ENCODE results near the gene CST9L.

The CST9L gene

GRCh38 chr20:23540624-23541023, 27.7 kb downstream of the CST9L start:
- Mint-ChIP-seq H3K4me1 (no peaks in the 10 kb centered on the region), H3K4me3 (no peak overlapping the region), H3K36me3 (no peaks in the 10 kb centered on the region), H3K9me3 (no peaks in the 10 kb centered on the region), H3K27me3 (peaks cover 15% of the 10 kb centered on the region), H3K27ac (no peak overlapping the region)
- no peak for ATAC-seq

- Mint-ChIP-seq H3K27ac (no peak overlapping the region), H3K9me3 (no peaks in the 10 kb centered on the region), H3K4me1 (no peaks in the 10 kb centered on the region), H3K27me3 (peaks cover 15% of the 10 kb centered on the region), H3K4me3 (no peak overlapping the region), H3K36me3 (no peaks in the 10 kb centered on the region)
- ATAC-seq, result no peak
Observed at GRCh38 chr20:23537030-23537429, 31.3 kb downstream of the CST9L start.

GRCh38 chr20:23536328-23536974, 31.8 kb downstream of the CST9L start:
- Mint-ChIP-seq H3K36me3 (no peaks in the 10 kb centered on the region), H3K27me3 (peaks cover 15% of the 10 kb centered on the region), H3K27ac (no peak overlapping the region), H3K9me3 (no peaks in the 10 kb centered on the region), H3K4me1 (no peaks in the 10 kb centered on the region), H3K4me3 (no peak overlapping the region)
- ATAC-seq, result no peak

- Mint-ChIP-seq H3K27ac (no peak overlapping the region), H3K27me3 (peaks cover 15% of the 10 kb centered on the region), H3K36me3 (no peaks in the 10 kb centered on the region), H3K9me3 (no peaks in the 10 kb centered on the region), H3K4me1 (no peaks in the 10 kb centered on the region), H3K4me3 (no peak overlapping the region)
- peak; percentile 50 for ATAC-seq
Observed at GRCh38 chr20:23534801-23535593, 33.3 kb downstream of the CST9L start.

GRCh38 chr20:23533161-23533560, 35.1 kb downstream of the CST9L start:
- Mint-ChIP-seq H3K4me3 (no peak overlapping the region), H3K9me3 (peaks cover 8% of the 10 kb centered on the region), H3K4me1 (no peaks in the 10 kb centered on the region), H3K36me3 (no peaks in the 10 kb centered on the region), H3K27me3 (peaks cover under 1% of the 10 kb centered on the region), H3K27ac (no peak overlapping the region)
- ATAC-seq, result no peak

GRCh38 chr20:23532533-23532932, 35.8 kb downstream of the CST9L start:
- Mint-ChIP-seq H3K27ac (no peak overlapping the region), H3K4me3 (no peak overlapping the region), H3K27me3 (no peaks in the 10 kb centered on the region), H3K4me1 (no peaks in the 10 kb centered on the region), H3K9me3 (peaks cover 10% of the 10 kb centered on the region), H3K36me3 (no peaks in the 10 kb centered on the region)
- no peak for ATAC-seq

- H3K9me3 Mint-ChIP-seq, result peaks cover 12% of the 10 kb centered on the region
- ATAC-seq, result no peak
- no peak overlapping the region for H3K4me3 Mint-ChIP-seq
- no peaks in the 10 kb centered on the region for H3K4me1 Mint-ChIP-seq
- no peaks in the 10 kb centered on the region for H3K36me3 Mint-ChIP-seq
- H3K27ac Mint-ChIP-seq, result no peak overlapping the region
- H3K27me3 Mint-ChIP-seq, result no peaks in the 10 kb centered on the region
Observed at GRCh38 chr20:23530937-23531567, 37.2 kb downstream of the CST9L start.

- H3K27me3 Mint-ChIP-seq, result no peaks in the 10 kb centered on the region
- no peak overlapping the region for H3K4me3 Mint-ChIP-seq
- H3K36me3 Mint-ChIP-seq, result no peaks in the 10 kb centered on the region
- H3K4me1 Mint-ChIP-seq, result no peaks in the 10 kb centered on the region
- no peak overlapping the region for H3K27ac Mint-ChIP-seq
- no peak for ATAC-seq
- H3K9me3 Mint-ChIP-seq, result peaks cover 12% of the 10 kb centered on the region
Observed at GRCh38 chr20:23528867-23529431, 39.3 kb downstream of the CST9L start.

GRCh38 chr20:23526850-23527249, 41.4 kb downstream of the CST9L start:
- Mint-ChIP-seq H3K4me3 (no peak overlapping the region), H3K36me3 (no peaks in the 10 kb centered on the region), H3K27me3 (no peaks in the 10 kb centered on the region), H3K27ac (no peak overlapping the region), H3K9me3 (peaks cover 12% of the 10 kb centered on the region), H3K4me1 (no peaks in the 10 kb centered on the region)
- ATAC-seq, result no peak

- H3K36me3 Mint-ChIP-seq, result no peaks in the 10 kb centered on the region
- no peak overlapping the region for H3K4me3 Mint-ChIP-seq
- no peaks in the 10 kb centered on the region for H3K4me1 Mint-ChIP-seq
- no peak for ATAC-seq
- H3K27ac Mint-ChIP-seq, result no peak overlapping the region
- H3K27me3 Mint-ChIP-seq, result peaks cover 4% of the 10 kb centered on the region
- peaks cover 11% of the 10 kb centered on the region for H3K9me3 Mint-ChIP-seq
Observed at GRCh38 chr20:23524146-23524545, 44.1 kb downstream of the CST9L start.

- no peak overlapping the region for H3K27ac Mint-ChIP-seq
- no peak for ATAC-seq
- H3K27me3 Mint-ChIP-seq, result peaks cover 11% of the 10 kb centered on the region
- no peak overlapping the region for H3K4me3 Mint-ChIP-seq
- no peaks in the 10 kb centered on the region for H3K9me3 Mint-ChIP-seq
- no peaks in the 10 kb centered on the region for H3K4me1 Mint-ChIP-seq
- no peaks in the 10 kb centered on the region for H3K36me3 Mint-ChIP-seq
Observed at GRCh38 chr20:23520185-23520584, 48.1 kb downstream of the CST9L start.

- no peaks in the 10 kb centered on the region for H3K9me3 Mint-ChIP-seq
- H3K4me1 Mint-ChIP-seq, result no peaks in the 10 kb centered on the region
- no peak for ATAC-seq
- H3K4me3 Mint-ChIP-seq, result no peak overlapping the region
- no peak overlapping the region for H3K27ac Mint-ChIP-seq
- peaks cover 11% of the 10 kb centered on the region for H3K27me3 Mint-ChIP-seq
- H3K36me3 Mint-ChIP-seq, result no peaks in the 10 kb centered on the region
Observed at GRCh38 chr20:23519556-23519955, 48.7 kb downstream of the CST9L start.

- Mint-ChIP-seq H3K27ac (no peak overlapping the region), H3K9me3 (no peaks in the 10 kb centered on the region), H3K4me3 (no peak overlapping the region), H3K4me1 (no peaks in the 10 kb centered on the region), H3K36me3 (no peaks in the 10 kb centered on the region), H3K27me3 (peaks cover 11% of the 10 kb centered on the region)
- no peak for ATAC-seq
Observed at GRCh38 chr20:23517719-23518118, 50.6 kb downstream of the CST9L start.

GRCh38 chr20:23515250-23515939, 52.9 kb downstream of the CST9L start:
- ATAC-seq, result no peak
- Mint-ChIP-seq H3K27me3 (peaks cover 11% of the 10 kb centered on the region), H3K9me3 (no peaks in the 10 kb centered on the region), H3K36me3 (no peaks in the 10 kb centered on the region), H3K27ac (no peak overlapping the region), H3K4me1 (no peaks in the 10 kb centered on the region), H3K4me3 (no peak overlapping the region)

GRCh38 chr20:23514848-23515247, 53.4 kb downstream of the CST9L start:
- no peak for ATAC-seq
- no peaks in the 10 kb centered on the region for H3K36me3 Mint-ChIP-seq

More at GRCh38 chr20:23514848-23515247, 53.4 kb downstream of the CST9L start:
- Mint-ChIP-seq H3K4me1 (no peaks in the 10 kb centered on the region), H3K27ac (no peak overlapping the region), H3K4me3 (no peak overlapping the region), H3K27me3 (peaks cover 11% of the 10 kb centered on the region), H3K9me3 (no peaks in the 10 kb centered on the region)

Data from stimulated activated memory B cell treated with anti-CD40 and anti-IgM and Interleukin-4, amounts not matched to agents 10 μg/mL and 1 μg/mL and 100 μg/mL, for 72 hours (primary cell).